Prostate gland (tissue), 2 donors: ENCODE results near the gene HDDC2.

ENCODE experiments used
- POLR2A ChIP-seq: fragments of 450-650 bp; IDR thresholded peaks from one replicate; pipeline ENCODE4 v1.6.1; 2016; ENCODE audit warnings: antibody characterized with exemption, mild to moderate bottlenecking
- POLR2AphosphoS5 ChIP-seq: sonication (generic); formaldehyde crosslinking; IDR thresholded peaks from one replicate; pipeline ENCODE4 v1.6.1; 2017; ENCODE audit warnings: antibody characterized with exemption
- TF ChIP-seq, protein P1 (sequence below), 4 experiments: fragments of 200-600 bp in 2 of 4; fragments of 450-650 bp in 2 of 4; sonication (generic) in 2 of 4; IDR thresholded peaks; 1 replicate in 3 of 4; 2 replicates in 1 of 4; pipeline ENCODE4 v1.5.1; 2016 to 2019; ENCODE audit warnings: antibody characterized with exemption in 4 of 4, mild to moderate bottlenecking in 2 of 4, moderate library complexity in 2 of 4

DNA sequence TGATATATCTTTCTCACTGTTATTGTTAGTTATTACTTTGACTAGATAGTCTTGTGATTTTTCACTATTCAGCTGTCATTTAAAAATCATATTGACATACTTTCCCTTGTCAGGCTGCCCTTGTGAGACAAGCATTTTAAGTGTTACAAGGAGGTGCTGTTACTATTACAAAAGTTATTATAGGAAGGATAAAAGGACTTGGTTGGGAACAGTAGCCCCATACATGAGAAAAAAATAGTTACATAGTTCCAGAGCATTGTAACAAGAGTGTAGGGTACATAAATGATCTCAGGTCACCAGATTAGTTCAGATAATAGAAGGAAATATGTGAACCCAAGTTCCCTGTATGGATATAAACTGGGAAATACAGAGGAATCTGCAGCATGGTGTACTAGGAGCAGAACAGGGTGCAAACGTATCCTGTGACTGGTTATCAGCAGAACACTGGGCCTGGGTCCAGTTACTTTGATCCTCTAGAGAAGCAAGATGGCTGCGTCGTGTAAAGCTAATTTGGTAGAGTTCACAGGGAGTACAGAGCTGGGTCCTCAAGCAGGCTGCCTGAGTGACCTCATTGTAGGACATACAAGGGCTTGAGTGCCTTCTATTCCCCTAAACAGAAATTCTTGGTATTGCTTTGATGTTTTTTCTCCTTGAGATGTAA is 38.5 kb upstream of the HDDC2 start:
- TF ChIP-seq, protein P1, sequence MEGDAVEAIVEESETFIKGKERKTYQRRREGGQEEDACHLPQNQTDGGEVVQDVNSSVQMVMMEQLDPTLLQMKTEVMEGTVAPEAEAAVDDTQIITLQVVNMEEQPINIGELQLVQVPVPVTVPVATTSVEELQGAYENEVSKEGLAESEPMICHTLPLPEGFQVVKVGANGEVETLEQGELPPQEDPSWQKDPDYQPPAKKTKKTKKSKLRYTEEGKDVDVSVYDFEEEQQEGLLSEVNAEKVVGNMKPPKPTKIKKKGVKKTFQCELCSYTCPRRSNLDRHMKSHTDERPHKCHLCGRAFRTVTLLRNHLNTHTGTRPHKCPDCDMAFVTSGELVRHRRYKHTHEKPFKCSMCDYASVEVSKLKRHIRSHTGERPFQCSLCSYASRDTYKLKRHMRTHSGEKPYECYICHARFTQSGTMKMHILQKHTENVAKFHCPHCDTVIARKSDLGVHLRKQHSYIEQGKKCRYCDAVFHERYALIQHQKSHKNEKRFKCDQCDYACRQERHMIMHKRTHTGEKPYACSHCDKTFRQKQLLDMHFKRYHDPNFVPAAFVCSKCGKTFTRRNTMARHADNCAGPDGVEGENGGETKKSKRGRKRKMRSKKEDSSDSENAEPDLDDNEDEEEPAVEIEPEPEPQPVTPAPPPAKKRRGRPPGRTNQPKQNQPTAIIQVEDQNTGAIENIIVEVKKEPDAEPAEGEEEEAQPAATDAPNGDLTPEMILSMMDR (IDR thresholded peaks at IDR 0.05): no peak
- TF ChIP-seq POLR2A: no peak
- no peak for TF ChIP-seq POLR2AphosphoS5
